ENCODE measurements around the gene SERPINB10. TPM values are rescaled to one million over a fixed set of nuclear protein-coding genes. Genes with fewer than 3 reads are reported as not detected.

Gene SERPINB10
- 0.04 TPM for polyA plus RNA-seq (2013, experiment 1 of 2)
- not detected for polyA plus RNA-seq (2013, experiment 2 of 2)

GRCh38 chr18:63907664-63908063, at the start of gene SERPINB10:
Gene SERPINB10, plus strand, starts transcription at chr18:63907958. Its CDS starts 7,553 bp downstream, at chr18:63915511.
- H3K9me3 ChIP-seq (ENCODE audit: control insufficient read depth, low read length): no peaks in the 10 kb centered on the region
- no peak within 1 kb of the TSS for H4K91ac ChIP-seq (ENCODE audit: low read length)
- H4K8ac ChIP-seq (ENCODE audit: low read length): no peak within 1 kb of the TSS
- H2BK15ac ChIP-seq (ENCODE audit: low read depth, poor library complexity, severe bottlenecking): no peak within 1 kb of the TSS
- H2BK5ac ChIP-seq (ENCODE audit: low read depth, low read length, poor library complexity, severe bottlenecking): no peak within 1 kb of the TSS
- H3K4me2 ChIP-seq (ENCODE audit: low read length, poor library complexity, severe bottlenecking): no peak within 1 kb of the TSS
- no peak within 1 kb of the TSS for H3K9ac ChIP-seq (ENCODE audit: low read length)
- peak; percentile 18 for DNase-seq
- H3K36me3 ChIP-seq (ENCODE audit: control insufficient read depth in 1 of 2, insufficient read depth in 2 of 2, low read depth in 1 of 2, low read length in 2 of 2): no peaks in the 10 kb centered on the region
- H3K18ac ChIP-seq (ENCODE audit: low read depth in 1 of 2, low read length in 2 of 2): no peak within 1 kb of the TSS
- H2AFZ ChIP-seq (ENCODE audit: low read depth, low read length): no peak within 1 kb of the TSS
- H2AK5ac ChIP-seq (ENCODE audit: low read length, severe bottlenecking): no peak within 1 kb of the TSS
- H3K23ac ChIP-seq (ENCODE audit: low read length in 2 of 2): no peak within 1 kb of the TSS
- no peak within 1 kb of the TSS for H2BK12ac ChIP-seq (ENCODE audit: low read length in 2 of 2)
- no peak within 1 kb of the TSS for H3K4me3 ChIP-seq (ENCODE audit: insufficient read depth in 1 of 2, low read depth in 1 of 2, low read length in 2 of 2)
- H2BK120ac ChIP-seq (ENCODE audit: low read depth, low read length): no peak within 1 kb of the TSS
- H3K4ac ChIP-seq (ENCODE audit: low read depth in 1 of 2, low read length in 2 of 2): no peak within 1 kb of the TSS
- H3K27ac ChIP-seq (ENCODE audit: low read length, poor library complexity, severe bottlenecking): no peak within 1 kb of the TSS
- no peak within 1 kb of the TSS for H3K14ac ChIP-seq (ENCODE audit: low read length in 2 of 2)
- H3K79me1 ChIP-seq (replicated peaks; ENCODE audit: low read length, poor library complexity, severe bottlenecking): no peaks in the 10 kb centered on the region
- H3K27me3 ChIP-seq (ENCODE audit: control insufficient read depth in 1 of 2, insufficient read depth in 1 of 2, low read length in 2 of 2): no peaks in the 10 kb centered on the region
- no peaks in the 10 kb centered on the region for H3K4me1 ChIP-seq (ENCODE audit: control insufficient read depth, insufficient read depth, low read depth, low read length)

DNA sequence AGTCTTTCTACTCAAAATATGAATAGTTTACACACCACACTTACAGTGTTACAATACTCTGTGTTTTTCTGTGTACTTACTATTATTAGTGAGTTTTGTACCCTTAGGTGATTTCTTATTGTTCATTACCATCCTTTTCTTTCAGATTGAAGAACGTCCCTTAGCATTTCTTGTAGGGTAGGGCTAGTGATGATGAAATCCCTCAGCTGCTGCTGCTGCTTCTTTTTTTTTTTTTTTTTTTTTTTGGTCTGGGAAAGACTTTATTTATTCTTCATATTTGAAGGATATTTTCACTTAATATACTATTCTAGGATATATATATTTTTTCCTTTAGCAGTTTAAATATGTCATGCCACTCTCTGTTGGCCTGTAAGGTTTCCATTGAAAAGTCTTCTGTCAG, 49.3 kb upstream of the SERPINB10 start:
- no peak for DNase-seq
- Histone ChIP-seq H3K4me2 (ENCODE audit: low read length, poor library complexity, severe bottlenecking) (no peak overlapping the region), H3K27ac (ENCODE audit: low read length, poor library complexity, severe bottlenecking) (no peak overlapping the region), H2BK15ac (ENCODE audit: low read depth, poor library complexity, severe bottlenecking) (no peak overlapping the region), H4K8ac (ENCODE audit: low read length) (no peak overlapping the region), H4K91ac (ENCODE audit: low read length) (no peak overlapping the region), H3K4ac (ENCODE audit: low read depth in 1 of 2, low read length in 2 of 2) (no peak overlapping the region), H3K27me3 (ENCODE audit: control insufficient read depth in 1 of 2, insufficient read depth in 1 of 2, low read length in 2 of 2) (no peaks in the 10 kb centered on the region), H2BK12ac (ENCODE audit: low read length in 2 of 2) (no peak overlapping the region), H3K23ac (ENCODE audit: low read length in 2 of 2) (no peak overlapping the region), H3K36me3 (ENCODE audit: control insufficient read depth in 1 of 2, insufficient read depth in 2 of 2, low read depth in 1 of 2, low read length in 2 of 2) (no peaks in the 10 kb centered on the region), H3K79me1 (replicated peaks; ENCODE audit: low read length, poor library complexity, severe bottlenecking) (no peaks in the 10 kb centered on the region), H2AFZ (ENCODE audit: low read depth, low read length) (no peak overlapping the region), H2BK120ac (ENCODE audit: low read depth, low read length) (no peak overlapping the region), H3K14ac (ENCODE audit: low read length in 2 of 2) (no peak overlapping the region), H3K9me3 (ENCODE audit: control insufficient read depth, low read length) (peaks cover 2% of the 10 kb centered on the region), H3K4me3 (ENCODE audit: insufficient read depth in 1 of 2, low read depth in 1 of 2, low read length in 2 of 2) (no peak overlapping the region), H3K18ac (ENCODE audit: low read depth in 1 of 2, low read length in 2 of 2) (no peak overlapping the region), H3K9ac (ENCODE audit: low read length) (no peak overlapping the region), H3K4me1 (ENCODE audit: control insufficient read depth, insufficient read depth, low read depth, low read length) (no peaks in the 10 kb centered on the region), H2BK5ac (ENCODE audit: low read depth, low read length, poor library complexity, severe bottlenecking) (no peak overlapping the region), H2AK5ac (ENCODE audit: low read length, severe bottlenecking) (no peak overlapping the region)
- WGBS: no CpG with 5 or more reads among the region's 1 CpG

GRCh38 chr18:63859781-63860475, 47.8 kb upstream of the SERPINB10 start:
- no peaks in the 10 kb centered on the region for H3K36me3 ChIP-seq (ENCODE audit: control insufficient read depth in 1 of 2, insufficient read depth in 2 of 2, low read depth in 1 of 2, low read length in 2 of 2)
- no peaks in the 10 kb centered on the region for H3K4me1 ChIP-seq (ENCODE audit: control insufficient read depth, insufficient read depth, low read depth, low read length)
- H2BK12ac ChIP-seq (ENCODE audit: low read length in 2 of 2): no peak overlapping the region
- no peak overlapping the region for H3K27ac ChIP-seq (ENCODE audit: low read length, poor library complexity, severe bottlenecking)
- no peak overlapping the region for H2BK120ac ChIP-seq (ENCODE audit: low read depth, low read length)
- no peak overlapping the region for H3K23ac ChIP-seq (ENCODE audit: low read length in 2 of 2)
- H2AK5ac ChIP-seq (ENCODE audit: low read length, severe bottlenecking): no peak overlapping the region
- no peak overlapping the region for H3K9ac ChIP-seq (ENCODE audit: low read length)
- no peak overlapping the region for H4K91ac ChIP-seq (ENCODE audit: low read length)
- no peak overlapping the region for H3K14ac ChIP-seq (ENCODE audit: low read length in 2 of 2)
- 81% methylated on average over 2 of the region's 2 CpGs for WGBS
- no peak overlapping the region for H3K4ac ChIP-seq (ENCODE audit: low read depth in 1 of 2, low read length in 2 of 2)
- no peak overlapping the region for H3K18ac ChIP-seq (ENCODE audit: low read depth in 1 of 2, low read length in 2 of 2)
- peaks cover 2% of the 10 kb centered on the region for H3K9me3 ChIP-seq (ENCODE audit: control insufficient read depth, low read length)
- DNase-seq: no peak
- no peak overlapping the region for H4K8ac ChIP-seq (ENCODE audit: low read length)
- H2BK5ac ChIP-seq (ENCODE audit: low read depth, low read length, poor library complexity, severe bottlenecking): no peak overlapping the region
- H2AFZ ChIP-seq (ENCODE audit: low read depth, low read length): no peak overlapping the region
- no peak overlapping the region for H3K4me2 ChIP-seq (ENCODE audit: low read length, poor library complexity, severe bottlenecking)
- H3K27me3 ChIP-seq (ENCODE audit: control insufficient read depth in 1 of 2, insufficient read depth in 1 of 2, low read length in 2 of 2): no peaks in the 10 kb centered on the region
- H3K4me3 ChIP-seq (ENCODE audit: insufficient read depth in 1 of 2, low read depth in 1 of 2, low read length in 2 of 2): no peak overlapping the region
- H3K79me1 ChIP-seq (replicated peaks; ENCODE audit: low read length, poor library complexity, severe bottlenecking): no peaks in the 10 kb centered on the region
- no peak overlapping the region for H2BK15ac ChIP-seq (ENCODE audit: low read depth, poor library complexity, severe bottlenecking)

DNA sequence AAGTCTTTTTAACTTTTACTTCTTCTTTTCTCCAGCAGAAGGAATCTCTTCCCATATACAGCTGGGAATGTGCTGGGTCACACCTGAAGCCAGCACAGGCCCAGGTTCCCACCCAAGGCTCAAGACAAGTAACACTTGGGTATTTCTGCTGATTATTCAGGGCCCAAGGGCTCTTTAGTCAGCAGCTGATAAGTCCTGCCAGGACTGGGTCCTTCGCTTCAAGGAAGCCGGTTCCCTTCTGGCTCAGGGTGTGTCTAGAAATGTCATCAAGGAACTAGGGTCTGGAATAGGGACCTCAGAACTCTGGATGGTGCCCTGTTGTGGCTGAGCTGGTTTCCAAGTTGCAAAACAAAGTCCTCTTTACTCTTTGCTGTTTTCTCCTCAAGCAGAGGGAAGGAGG, 47.2 kb upstream of the SERPINB10 start:
- Histone ChIP-seq H3K9ac (ENCODE audit: low read length) (no peak overlapping the region), H4K8ac (ENCODE audit: low read length) (no peak overlapping the region), H3K9me3 (ENCODE audit: control insufficient read depth, low read length) (no peaks in the 10 kb centered on the region), H3K36me3 (ENCODE audit: control insufficient read depth in 1 of 2, insufficient read depth in 2 of 2, low read depth in 1 of 2, low read length in 2 of 2) (no peaks in the 10 kb centered on the region), H3K27me3 (ENCODE audit: control insufficient read depth in 1 of 2, insufficient read depth in 1 of 2, low read length in 2 of 2) (no peaks in the 10 kb centered on the region), H3K4ac (ENCODE audit: low read depth in 1 of 2, low read length in 2 of 2) (no peak overlapping the region), H3K23ac (ENCODE audit: low read length in 2 of 2) (no peak overlapping the region), H2BK15ac (ENCODE audit: low read depth, poor library complexity, severe bottlenecking) (no peak overlapping the region), H3K4me2 (ENCODE audit: low read length, poor library complexity, severe bottlenecking) (no peak overlapping the region), H3K4me3 (ENCODE audit: insufficient read depth in 1 of 2, low read depth in 1 of 2, low read length in 2 of 2) (no peak overlapping the region), H3K27ac (ENCODE audit: low read length, poor library complexity, severe bottlenecking) (no peak overlapping the region), H2BK5ac (ENCODE audit: low read depth, low read length, poor library complexity, severe bottlenecking) (no peak overlapping the region), H3K14ac (ENCODE audit: low read length in 2 of 2) (no peak overlapping the region), H4K91ac (ENCODE audit: low read length) (no peak overlapping the region), H2AK5ac (ENCODE audit: low read length, severe bottlenecking) (no peak overlapping the region), H3K18ac (ENCODE audit: low read depth in 1 of 2, low read length in 2 of 2) (no peak overlapping the region), H2BK12ac (ENCODE audit: low read length in 2 of 2) (no peak overlapping the region), H2BK120ac (ENCODE audit: low read depth, low read length) (no peak overlapping the region), H2AFZ (ENCODE audit: low read depth, low read length) (no peak overlapping the region), H3K79me1 (replicated peaks; ENCODE audit: low read length, poor library complexity, severe bottlenecking) (no peaks in the 10 kb centered on the region), H3K4me1 (ENCODE audit: control insufficient read depth, insufficient read depth, low read depth, low read length) (no peaks in the 10 kb centered on the region)
- WGBS: 100% methylated on average over 2 of the region's 2 CpGs
- no peak for DNase-seq
